Urinary bladder (tissue), 4 donors: ENCODE results near the gene ERGIC3. TPM values are rescaled to one million over a fixed set of nuclear protein-coding genes. Genes with fewer than 3 reads are reported as not detected.

Experiments
- DNase-seq: peaks from one replicate; pipeline ENCODE4 v3.0.0-alpha.2; 2015; ENCODE audit errors: extremely low spot score
- H3K27ac ChIP-seq: one replicate; pipeline ENCODE4 v1.5.1; 2013; ENCODE audit warnings: low read depth, mild to moderate bottlenecking, moderate library complexity
- H3K36me3 ChIP-seq: one replicate; pipeline ENCODE4 v1.6.1; 2013; ENCODE audit warnings: mild to moderate bottlenecking, moderate library complexity; ENCODE audit not compliant: insufficient read depth
- H3K4me1 ChIP-seq: one replicate; pipeline ENCODE4 v1.6.1; 2013; ENCODE audit warnings: mild to moderate bottlenecking, moderate library complexity; ENCODE audit not compliant: insufficient read depth
- H3K4me3 ChIP-seq: one replicate; pipeline ENCODE4 v1.5.1; 2013; ENCODE audit warnings: low read depth, low read length
- WGBS: extraction: QIAGEN DNeasy Blood & Tissue Kit; methylation state at CpG from one replicate; pipeline ENCODE4 v1.1.7; 2013; 5-methylcytosine and 5-hydroxymethylcytosine counted together
- polyA plus RNA-seq: library from polyadenylated mRNA; stranded (reverse); fragments of 200-250 nt; gene quantifications from one replicate; pipeline ENCODE4 v1.2.3, GENCODE V29; 2013
- total RNA-seq: library from RNA; depleted of rRNA; stranded (reverse); fragments of >200 nt; gene quantifications from one replicate; pipeline ENCODE4 v1.2.3, GENCODE V29; 2014
- donor health status: healthy with polysubstance abuse.
- donor health status: healthy.

ERGIC3 gene
- total and polyA plus RNA-seq, 2 donors = 176 to 200 TPM

DNA sequence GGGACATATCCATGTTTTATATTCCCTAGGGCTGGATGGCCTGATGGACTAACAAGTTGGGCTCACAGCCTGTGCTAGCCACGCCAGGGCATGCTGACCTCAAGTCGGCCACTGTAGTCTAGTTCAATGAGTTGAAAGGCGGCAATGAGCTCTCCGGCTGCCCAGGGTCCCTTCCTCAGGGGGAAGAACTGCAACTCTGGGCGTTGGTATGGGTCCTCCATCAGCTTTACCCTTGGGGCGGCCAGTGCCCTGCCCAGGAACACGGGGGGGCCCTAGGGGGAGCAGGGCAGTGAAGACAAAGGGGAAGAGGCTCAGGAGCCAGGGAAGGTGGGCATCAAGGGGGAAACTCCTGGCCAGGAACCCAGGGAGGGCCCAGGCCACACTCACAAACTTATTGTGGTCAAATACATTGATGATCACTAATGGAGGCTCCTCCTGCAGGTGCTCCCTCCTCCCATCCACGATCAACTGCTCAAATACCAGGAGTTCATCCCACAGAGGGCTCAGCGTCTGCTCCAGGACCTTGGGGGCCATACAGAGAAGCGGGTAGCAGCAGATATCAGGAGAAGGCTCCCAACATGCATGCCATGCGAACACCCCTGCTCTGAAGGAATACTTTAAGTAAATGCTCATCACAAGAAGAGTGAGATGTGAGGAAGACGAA lies 41.0 kb downstream of the ERGIC3 start:
- Histone ChIP-seq H3K4me1 (no peaks in the 10 kb centered on the region), H3K4me3 (no peak overlapping the region), H3K27ac (no peak overlapping the region), H3K36me3 (no peaks in the 10 kb centered on the region)
- DNase-seq = no peak
- 84% methylated on average over 12 of the region's 12 CpGs for WGBS

DNA sequence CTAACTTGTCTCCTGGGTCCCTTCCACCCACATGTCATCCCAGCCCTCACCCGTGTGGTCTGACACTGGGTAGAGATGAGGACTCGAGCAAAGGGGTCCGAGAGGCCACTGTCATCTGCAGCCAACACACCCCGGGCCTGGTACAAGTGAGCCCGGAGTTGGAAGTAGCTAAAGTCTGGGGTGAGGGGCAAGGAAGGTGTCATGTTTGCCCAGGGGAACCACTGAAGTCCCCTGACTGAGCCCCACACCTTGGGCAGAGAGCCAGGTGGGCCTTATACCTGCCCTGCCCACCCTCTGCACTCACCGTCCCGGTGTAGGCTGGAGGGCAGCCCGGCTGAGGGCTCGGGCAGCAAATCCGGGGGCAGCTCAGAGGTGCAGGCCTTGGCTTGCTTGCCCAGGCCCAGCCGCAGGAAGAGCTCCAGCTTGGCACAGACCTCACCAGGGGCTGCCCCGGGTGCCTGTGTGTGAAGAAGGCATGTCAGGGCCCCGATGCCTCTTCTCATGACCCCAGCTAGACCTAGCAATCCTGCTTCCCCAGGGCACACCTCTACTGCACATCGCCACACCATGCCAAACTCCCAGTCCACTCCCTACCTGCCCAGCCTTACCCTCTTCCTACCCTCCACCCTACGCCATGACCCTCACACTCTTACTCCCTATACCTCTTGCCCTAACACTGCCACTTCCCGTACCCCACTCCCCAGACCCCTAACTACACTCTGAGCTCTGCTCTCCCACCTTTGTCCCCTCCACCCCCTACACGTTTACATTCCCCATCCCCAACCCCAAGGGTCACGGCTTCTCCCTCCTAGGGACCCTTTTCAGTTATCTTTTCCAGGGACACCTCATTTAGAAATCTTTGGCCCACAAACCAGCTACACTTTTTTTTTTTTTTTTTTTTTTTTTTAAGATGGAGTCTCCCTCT lies 42.0 kb downstream of the ERGIC3 start:
- H3K4me1 ChIP-seq = no peaks in the 10 kb centered on the region
- 89% methylated on average over 18 of the region's 18 CpGs for WGBS
- no peak for DNase-seq

DNA sequence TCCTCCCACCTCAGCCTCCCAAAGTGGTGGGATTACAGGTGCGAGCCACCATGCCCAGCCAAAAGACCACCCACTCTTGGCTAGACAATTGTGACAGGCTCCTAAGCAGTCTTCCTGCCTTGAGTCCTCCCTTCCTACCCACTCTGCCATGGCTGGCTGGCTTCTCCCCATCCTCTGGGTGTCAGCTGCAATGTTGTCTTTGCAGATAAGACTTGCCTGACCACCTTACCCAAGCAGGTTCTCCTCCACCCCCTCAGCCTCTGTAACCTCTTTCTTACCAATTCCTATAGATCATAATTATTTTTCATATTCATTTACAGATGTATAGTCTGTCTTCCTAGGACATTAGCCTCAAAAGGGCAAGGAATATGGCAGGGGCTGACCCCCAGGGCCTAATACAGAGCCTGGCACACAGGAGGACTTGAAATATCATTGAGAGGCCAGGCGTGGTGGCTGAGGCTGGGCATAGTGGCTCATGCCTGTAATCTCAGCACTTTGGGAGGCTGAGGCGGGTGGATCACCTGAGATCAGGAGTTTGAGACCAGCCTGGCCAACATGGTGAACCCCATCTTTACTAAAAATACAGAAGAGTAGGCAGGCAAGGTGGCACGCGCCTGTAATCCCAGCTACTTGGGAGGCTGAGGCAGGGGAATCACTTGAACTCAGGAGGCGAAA lies 45.0 kb downstream of the ERGIC3 start:
- no peaks in the 10 kb centered on the region for H3K36me3 ChIP-seq
- no peak overlapping the region for H3K4me3 ChIP-seq
- DNase-seq = no peak
- no peaks in the 10 kb centered on the region for H3K4me1 ChIP-seq
- WGBS = 93% methylated on average over 6 of the region's 6 CpGs
- H3K27ac ChIP-seq = no peak overlapping the region

More for the DNA sequence above, 42.0 kb downstream of the ERGIC3 start:
- H3K27ac ChIP-seq = no peak overlapping the region
- no peaks in the 10 kb centered on the region for H3K36me3 ChIP-seq
- no peak overlapping the region for H3K4me3 ChIP-seq

DNA sequence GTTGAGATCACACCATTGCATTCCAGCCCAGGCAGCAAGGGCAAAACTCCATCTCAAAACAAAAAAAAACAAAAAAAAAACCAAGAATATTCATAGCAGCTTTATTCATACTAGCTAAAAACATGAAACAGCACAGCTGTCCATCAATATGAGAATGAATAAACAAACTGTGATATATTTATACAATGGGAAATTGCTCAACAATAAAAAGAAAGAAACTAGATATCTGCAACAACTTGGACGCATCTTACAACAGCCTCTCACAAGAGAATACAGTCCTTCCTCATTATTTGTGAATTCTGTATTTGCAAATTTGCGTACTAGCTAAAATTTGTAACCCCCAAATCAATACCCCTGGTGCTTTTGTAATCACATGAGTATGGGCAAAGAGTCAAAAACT lies 45.6 kb downstream of the ERGIC3 start:
- no peaks in the 10 kb centered on the region for H3K4me1 ChIP-seq
- 75% methylated on average over 2 of the region's 2 CpGs for WGBS
- no peak for DNase-seq

DNA sequence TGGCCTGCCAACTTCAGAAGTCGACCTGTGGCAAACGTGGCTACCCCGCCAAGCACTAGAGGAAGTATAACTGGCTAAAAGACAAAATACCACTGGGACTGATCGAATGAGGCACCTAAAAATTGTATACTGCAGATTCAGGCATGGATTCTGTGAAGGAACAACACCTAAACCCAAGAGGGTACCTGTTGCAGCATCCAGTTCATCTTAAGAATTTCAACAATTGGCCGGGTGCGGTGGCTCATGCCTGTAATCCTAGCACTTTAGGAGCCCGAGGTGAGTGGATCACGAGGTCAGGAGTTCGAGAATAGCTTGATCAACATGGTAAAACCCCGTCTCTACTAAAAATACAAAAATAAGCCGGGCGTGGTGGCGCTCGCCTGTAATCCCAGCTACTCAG lies 46.5 kb downstream of the ERGIC3 start:
- no peak overlapping the region for H3K4me3 ChIP-seq
- 90% methylated on average over 14 of the region's 14 CpGs for WGBS
- no peak for DNase-seq
- H3K4me1 ChIP-seq = no peaks in the 10 kb centered on the region
- H3K36me3 ChIP-seq = no peaks in the 10 kb centered on the region
- H3K27ac ChIP-seq = no peak overlapping the region

More for the DNA sequence above, 45.6 kb downstream of the ERGIC3 start:
- H3K27ac ChIP-seq = no peak overlapping the region
- H3K36me3 ChIP-seq = no peaks in the 10 kb centered on the region
- H3K4me3 ChIP-seq = no peak overlapping the region

DNA sequence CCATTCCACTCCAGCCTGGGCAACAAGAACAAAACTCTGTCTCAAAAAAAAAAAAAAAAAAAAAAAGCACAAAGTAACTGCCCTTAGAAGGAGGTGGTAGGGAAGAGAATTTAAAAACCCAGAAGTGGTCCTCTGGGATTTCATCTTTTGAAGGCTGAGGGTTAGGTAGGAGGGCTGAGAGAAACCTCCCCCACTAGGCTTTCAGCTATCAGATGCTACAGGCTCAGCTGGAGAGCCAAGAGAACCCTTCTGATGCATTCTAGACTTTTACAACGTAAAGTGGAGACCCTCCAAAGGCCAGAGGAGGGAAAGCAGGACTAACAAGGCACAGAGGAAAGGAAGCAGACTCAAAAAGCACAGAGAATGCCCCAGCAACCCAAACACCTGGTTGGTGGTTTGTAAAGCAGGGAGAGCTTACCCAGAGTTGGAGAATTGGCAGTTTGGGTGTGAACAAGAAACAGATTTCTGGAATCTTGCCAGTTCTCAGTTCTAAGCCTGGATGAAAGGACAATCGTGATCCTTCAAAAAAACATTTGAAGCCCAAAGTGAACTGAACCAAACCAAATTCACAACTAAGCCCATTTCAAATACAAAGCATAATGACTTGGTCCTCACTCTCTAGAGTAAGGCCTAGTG lies 50.6 kb downstream of the ERGIC3 start:
- Histone ChIP-seq H3K27ac (no peak overlapping the region), H3K36me3 (no peaks in the 10 kb centered on the region), H3K4me3 (no peak overlapping the region), H3K4me1 (no peaks in the 10 kb centered on the region)
- no peak for DNase-seq
- 33% methylated on average over 2 of the region's 2 CpGs for WGBS

DNA sequence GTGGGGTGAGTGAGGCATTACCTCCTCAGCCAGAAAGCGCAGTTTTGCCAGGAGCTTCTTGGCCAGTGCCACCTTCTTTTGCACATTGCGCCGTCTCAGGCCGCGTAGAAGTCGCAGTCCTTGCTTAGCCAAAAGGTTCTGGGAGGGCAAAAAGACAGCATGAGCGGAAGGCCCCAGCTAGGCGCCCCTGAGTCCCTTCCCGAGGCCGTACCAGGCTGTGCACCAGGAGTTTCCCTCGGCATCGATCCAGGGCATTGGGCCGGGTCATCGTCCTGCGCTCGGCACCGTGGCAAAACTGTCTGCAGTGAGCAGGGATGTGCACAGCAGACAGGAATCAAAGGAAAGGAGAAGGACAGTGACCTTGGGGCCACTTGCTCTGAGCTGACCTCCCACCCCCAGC lies 53.6 kb downstream of the ERGIC3 start:
- WGBS = 92% methylated on average over 17 of the region's 17 CpGs
- Histone ChIP-seq H3K4me1 (no peaks in the 10 kb centered on the region), H3K27ac (no peak overlapping the region), H3K4me3 (no peak overlapping the region), H3K36me3 (no peaks in the 10 kb centered on the region)
- DNase-seq = no peak

DNA sequence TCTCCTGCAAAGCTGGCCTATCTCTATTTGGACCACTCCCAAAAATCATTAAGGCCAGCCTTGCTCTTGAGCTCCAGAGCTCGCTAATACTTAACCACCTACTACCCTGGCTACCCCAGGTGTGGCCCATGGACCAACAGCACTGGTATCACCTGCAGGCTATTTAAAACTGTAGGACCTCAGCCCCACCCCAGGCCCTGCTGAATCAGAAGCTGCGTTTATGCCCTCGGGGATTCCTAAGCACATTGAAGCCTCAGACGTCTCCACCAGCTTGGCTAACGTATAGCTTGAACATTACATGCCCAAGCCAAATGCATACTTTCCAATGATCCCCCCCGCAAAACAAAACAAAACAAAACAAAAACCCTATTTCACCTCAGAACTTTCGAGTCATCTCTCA lies 54.0 kb downstream of the ERGIC3 start:
- Histone ChIP-seq H3K4me1 (no peaks in the 10 kb centered on the region), H3K27ac (no peak overlapping the region), H3K36me3 (no peaks in the 10 kb centered on the region), H3K4me3 (no peak overlapping the region)
- WGBS = 77% methylated on average over 7 of the region's 7 CpGs
- no peak for DNase-seq

DNA sequence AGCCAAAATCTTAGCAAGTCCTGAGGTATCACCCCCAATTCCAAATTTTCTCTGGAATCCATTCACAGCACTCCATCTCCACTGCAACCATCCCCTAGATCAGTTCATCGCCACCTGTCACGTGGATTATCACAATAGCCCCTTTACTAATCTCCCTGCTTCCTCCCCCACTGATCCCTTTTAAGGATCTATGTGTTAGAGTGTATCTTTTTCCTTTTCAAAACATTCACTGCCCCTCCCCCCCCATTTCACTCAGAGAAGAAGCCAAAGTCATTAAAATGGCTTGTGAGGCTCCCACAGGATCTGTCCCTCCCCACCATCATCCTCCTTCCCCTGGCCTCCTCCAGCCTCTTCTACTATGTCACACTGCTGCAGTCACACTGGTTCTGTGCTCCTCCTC lies 55.3 kb downstream of the ERGIC3 start:
- Histone ChIP-seq H3K27ac (no peak overlapping the region), H3K36me3 (no peaks in the 10 kb centered on the region), H3K4me1 (no peaks in the 10 kb centered on the region), H3K4me3 (no peak overlapping the region)
- WGBS = 84% methylated on average over 2 of the region's 2 CpGs
- DNase-seq = no peak

DNA sequence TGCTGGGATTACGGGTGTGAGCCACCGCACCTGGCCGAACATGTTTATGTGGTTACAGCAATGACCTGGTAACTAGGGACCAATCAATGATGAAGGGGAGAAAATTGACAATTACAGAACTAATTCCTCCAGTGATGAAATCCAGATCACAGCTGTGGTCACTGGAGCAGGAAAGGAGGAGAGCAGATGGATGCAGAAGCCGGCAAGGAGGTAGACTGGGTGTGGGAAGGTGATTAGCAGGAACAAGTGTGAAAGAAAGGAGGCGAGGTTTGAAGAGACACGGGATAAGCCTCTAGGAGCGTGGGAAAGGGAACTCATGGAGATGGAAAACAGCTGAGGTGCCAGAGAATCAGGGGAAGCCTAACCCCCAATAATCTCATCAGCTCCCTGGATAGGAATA lies 56.6 kb downstream of the ERGIC3 start:
- Histone ChIP-seq H3K4me3 (no peak overlapping the region), H3K27ac (no peak overlapping the region), H3K36me3 (no peaks in the 10 kb centered on the region), H3K4me1 (no peaks in the 10 kb centered on the region)
- 68% methylated on average over 7 of the region's 7 CpGs for WGBS
- no peak for DNase-seq

DNA sequence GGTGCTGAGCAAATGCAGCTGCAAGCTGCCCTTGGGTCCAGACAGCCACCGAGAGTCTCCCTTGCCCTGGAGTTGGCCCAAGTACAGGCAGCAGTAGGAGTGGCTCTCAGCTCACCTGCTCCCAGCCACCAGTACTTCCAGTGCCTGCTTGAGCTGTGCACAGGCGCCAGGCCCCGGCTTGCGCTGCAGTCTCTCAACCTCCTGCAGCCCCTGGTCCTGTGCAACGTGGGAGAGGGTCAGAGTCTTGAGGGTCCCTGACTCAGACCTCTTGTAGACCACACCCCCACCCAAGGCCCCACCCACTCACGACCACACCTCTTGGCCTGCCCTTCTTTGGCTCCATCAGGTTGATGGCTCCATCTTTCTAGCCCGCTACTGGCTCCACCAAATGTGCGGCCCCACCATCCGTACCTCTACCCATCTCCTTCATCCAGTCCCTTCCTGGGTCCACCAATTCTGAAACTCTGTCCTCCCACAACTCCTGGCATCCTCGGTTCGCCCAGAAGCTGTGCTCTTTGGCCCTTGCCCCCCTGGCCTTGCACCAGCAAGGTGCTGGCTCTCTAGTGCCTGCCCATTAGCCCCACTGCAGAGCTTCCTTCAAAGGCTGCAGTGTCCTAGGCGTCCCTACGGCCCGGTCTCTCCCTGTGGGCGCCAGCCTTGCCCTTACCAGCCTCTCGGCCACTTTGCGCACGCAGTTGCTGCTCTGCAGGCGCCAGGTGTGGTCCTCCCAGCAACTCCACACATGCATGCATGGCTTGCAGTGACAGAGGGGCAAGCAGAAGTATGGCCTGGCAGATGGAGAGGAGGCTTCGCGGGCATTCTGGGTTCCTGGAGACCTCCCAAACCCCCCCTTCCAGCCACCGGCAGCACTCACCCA lies 57.3 kb downstream of the ERGIC3 start:
- H3K27ac ChIP-seq = no peak overlapping the region
- no peak for DNase-seq
- 85% methylated on average over 22 of the region's 22 CpGs for WGBS
- no peaks in the 10 kb centered on the region for H3K4me1 ChIP-seq
- no peak overlapping the region for H3K4me3 ChIP-seq
- no peaks in the 10 kb centered on the region for H3K36me3 ChIP-seq

DNA sequence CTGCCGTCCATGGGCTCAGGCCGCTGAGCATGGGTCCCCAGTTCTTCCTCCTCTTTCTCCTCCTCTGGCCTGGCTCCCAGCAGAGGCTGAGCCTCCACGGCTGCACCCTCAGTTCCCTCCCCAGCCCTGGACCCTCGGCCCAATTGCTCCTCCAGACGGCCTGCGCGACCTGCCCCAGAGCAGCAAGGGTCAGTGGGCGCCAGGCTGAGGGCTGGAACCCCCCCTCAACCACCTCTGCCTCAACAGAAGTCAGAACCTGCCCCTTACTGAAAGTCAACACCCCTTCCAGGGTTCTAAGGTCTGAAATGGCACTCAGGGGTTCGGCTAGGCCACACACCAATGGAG lies 57.9 kb downstream of the ERGIC3 start:
- WGBS = 95% methylated on average over 9 of the region's 9 CpGs

More for the DNA sequence above, 57.9 kb downstream of the ERGIC3 start:
- H3K27ac ChIP-seq = no peak overlapping the region
- no peak overlapping the region for H3K4me3 ChIP-seq
- no peaks in the 10 kb centered on the region for H3K36me3 ChIP-seq
- DNase-seq = no peak
- no peaks in the 10 kb centered on the region for H3K4me1 ChIP-seq
